NCI-H748 (cell line): ENCODE measurements around the gene CABP2.
A peak's percentile ranks its signal among the peaks of the same experiment; 100 is the strongest.
"Not testable (repeated sequence)": the region's sequence is repeated elsewhere in the genome, so short reads cannot be mapped to it uniquely, and the experiment has no call there.

ENCODE experiments used
- DNase-seq: peaks from one replicate; lab custom pipeline; 2025; ENCODE audit not compliant: unreplicated experiment; lab: John Stamatoyannopoulos, UW

Gene CABP2

GRCh38 chr11:67482275-67482826 is 40.9 kb downstream of the CABP2 start:
- DNase-seq = no peak

- DNase-seq = not testable (repeated sequence)
Observed at GRCh38 chr11:67477344-67478050, 45.7 kb downstream of the CABP2 start.

- peak; percentile 18 for DNase-seq
Observed at GRCh38 chr11:67476692-67477091, 46.6 kb downstream of the CABP2 start.

- no peak for DNase-seq
Observed at GRCh38 chr11:67472882-67473281, 50.4 kb downstream of the CABP2 start.

GRCh38 chr11:67470337-67471002 is 52.8 kb downstream of the CABP2 start:
- no peak for DNase-seq

GRCh38 chr11:67469508-67469811 is 53.8 kb downstream of the CABP2 start:
- DNase-seq = no peak
